Activated T-helper 9 cell treated with anti-CD3 and anti-CD28 coated beads, Interleukin-2, amount 50 U/mL, for 16 hours (primary cell): ENCODE data around the gene UNC5C.

Experiments used
- DNase-seq: peaks from one replicate; pipeline ENCODE4 v3.0.0-alpha.2; 2020; ENCODE audit warnings: low read depth

UNC5C gene

DNA sequence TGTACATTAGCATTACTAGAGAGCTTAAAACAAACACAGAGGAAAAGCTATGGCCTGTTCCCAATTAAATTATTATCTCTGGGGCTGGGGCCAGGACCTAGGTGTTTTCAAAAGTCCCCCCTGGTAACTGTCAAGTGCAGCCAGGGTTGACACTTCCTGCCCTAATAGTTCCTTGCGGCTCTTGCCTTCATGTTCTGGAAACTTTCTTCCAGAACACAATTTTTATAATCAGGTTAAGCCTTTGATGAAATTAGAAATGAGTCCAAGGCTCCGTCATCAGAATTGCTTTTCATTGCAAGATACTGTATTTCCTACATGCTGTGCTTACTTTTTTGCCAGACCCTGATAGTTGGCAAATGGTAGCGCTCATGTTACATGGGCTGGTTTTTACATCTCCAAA lies 229.6 kb downstream of the UNC5C start:
- no peak for DNase-seq

DNA sequence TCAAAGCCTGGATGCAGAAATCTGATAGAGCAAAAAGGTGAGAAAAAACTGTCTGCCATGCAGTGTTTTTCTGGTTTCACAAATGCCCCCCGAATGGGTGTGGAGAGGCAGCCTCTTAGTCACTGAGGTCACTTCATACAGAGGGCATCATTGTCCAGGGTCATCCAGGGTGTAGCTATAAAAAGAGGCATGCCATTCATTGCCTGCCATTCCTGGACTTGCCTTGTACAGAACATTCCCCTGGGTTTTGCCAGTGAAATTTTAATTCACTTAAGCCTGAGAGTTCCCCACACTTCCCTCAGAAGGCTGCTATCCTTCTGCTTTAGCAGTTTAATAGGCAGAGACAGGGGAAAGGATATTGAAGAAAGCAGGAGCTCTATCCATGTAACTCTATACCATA lies 230.3 kb downstream of the UNC5C start:
- DNase-seq = no peak

DNA sequence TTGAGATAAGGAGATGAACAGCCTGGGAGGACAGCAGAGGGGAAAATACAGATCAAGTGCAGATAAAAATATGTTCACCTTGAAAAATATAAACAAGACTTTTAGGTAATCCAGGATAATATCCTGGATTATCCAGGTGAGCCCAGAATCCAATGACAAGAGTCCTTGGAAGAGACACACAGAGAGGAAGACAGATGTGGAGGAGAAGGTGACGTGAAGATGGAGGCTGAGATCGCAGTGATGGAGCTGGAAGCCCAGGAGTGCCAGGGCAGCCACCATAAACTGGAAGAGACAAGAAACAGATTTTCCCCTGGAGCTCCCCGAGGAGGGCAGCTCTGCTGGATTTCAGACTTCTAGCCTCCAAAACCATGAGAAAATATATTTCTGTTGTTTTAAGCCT lies 230.7 kb downstream of the UNC5C start:
- DNase-seq = no peak

DNA sequence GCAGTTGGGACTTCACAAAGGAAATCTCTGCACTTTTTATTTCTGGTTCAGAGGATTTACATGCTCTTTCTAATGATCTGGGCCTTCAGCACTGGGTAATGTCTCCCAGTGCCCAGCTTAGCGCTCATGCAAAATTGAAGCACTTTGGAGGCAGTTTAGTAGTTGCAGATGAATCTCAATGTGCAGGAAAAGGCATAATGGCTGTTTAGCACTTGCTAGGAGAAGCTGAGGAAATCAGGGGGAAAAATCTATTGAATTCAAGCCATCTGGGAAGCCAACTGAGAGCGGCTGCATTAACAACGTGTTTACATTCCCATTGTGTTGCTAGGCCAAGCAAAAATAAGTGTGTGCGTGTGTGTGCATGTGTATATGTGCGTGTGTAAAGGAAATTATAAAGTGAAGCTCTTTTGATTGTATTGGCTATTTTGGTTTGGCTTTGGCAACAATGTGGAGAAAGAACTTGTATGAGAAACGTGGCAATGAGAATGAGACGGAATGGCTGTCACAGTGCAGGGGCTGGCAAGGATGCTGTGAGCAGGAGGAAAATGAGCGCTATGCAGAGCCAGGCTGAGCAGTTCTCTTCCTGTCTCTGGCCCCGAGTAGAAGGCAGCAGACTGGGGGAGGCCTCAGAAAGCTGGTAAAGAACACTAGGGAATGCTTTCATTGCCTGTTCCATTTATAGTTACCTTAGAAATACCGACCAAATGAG lies 231.5 kb downstream of the UNC5C start:
- DNase-seq = no peak

DNA sequence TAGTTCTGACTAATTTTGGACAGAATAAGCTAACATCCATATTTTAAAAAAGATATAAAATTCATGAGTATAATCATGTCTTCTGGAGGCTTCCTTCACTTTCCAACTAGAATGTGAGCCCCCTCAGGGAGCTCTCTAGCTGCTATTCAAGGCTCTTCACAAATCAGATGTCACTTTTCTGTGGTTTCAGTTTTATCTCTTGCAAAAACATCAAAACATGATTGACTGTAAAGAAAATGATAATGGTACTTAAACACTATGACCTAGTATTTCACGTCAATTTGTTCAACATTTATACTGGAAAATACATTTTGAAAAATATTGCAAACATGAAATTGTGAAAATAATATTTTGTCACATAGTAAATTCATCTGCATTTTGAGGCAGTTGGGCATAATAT lies 234.2 kb downstream of the UNC5C start:
- no peak for DNase-seq

DNA sequence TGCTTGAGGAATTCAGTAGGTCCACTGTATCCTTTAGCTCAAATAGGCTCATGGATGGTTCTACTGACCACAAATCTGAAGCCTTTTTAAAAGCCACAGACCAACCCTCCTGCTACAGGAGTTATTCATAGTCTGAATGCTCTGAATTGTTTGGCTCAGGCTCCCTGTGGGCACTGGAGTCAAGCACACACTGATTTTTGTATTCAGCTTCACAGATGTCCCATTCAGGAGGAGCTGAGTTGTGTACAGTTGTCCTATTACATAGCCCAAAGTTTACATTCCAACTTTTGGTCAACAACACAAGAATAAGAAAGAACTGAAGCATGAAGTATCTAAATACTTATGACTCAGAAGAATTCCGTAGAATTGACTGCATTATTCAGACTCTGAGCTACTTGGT lies 243.9 kb downstream of the UNC5C start:
- DNase-seq = no peak

DNA sequence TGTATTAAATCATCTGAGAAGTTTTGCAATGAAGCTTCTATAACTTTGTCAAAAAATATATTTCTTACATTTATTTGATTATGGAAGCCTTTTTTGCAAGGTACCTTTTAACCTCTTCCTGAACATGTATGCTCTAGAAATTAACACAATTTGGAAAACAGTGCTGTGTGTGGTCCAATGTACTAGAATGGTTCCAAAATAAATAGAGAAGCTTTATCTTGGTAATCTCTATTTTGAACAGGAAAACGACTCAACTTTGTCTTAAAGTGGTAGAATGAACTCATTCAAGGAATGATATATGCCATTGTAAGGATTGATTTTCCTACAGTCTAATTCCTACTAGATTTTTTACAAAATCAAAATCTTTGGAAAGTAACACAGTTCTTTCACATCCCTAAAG lies 248.5 kb downstream of the UNC5C start:
- DNase-seq = no peak

DNA sequence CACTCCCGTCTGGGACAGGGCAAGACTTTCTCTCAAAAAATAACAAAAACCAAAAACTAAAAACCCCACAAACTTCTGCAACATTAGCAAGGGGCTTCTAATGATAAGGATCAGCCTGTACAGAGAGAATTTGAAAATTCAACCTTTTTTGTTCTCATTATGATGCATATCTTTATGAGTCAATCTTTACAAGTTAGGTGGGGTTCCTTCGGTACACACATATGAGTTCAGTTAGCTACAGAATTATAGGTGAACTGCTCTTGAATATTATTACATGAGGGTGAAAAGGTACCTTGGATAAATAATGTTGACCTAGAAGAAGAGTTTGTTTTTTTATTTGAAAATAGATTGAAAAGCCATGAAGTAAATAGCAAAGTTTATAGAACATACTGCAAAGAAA lies 252.7 kb downstream of the UNC5C start:
- DNase-seq = no peak

DNA sequence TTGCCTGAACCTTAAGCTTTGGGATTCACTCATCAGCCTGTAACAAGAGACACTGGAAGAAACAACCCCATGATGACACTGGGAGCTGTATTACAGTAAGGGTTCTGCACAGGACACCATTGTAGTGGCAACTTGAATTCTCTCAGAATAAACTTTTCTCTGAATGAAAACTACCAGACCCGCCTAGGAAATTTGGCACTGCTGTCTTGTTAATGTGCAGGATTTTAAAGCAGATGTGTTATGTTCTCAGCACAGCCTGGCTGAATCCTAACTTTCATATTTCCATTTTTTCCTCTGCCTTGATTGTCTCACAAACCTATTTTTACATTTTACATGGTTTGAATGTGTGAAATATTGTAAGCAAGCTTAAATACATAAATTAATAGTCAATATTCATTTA lies 253.6 kb downstream of the UNC5C start:
- no peak for DNase-seq

DNA sequence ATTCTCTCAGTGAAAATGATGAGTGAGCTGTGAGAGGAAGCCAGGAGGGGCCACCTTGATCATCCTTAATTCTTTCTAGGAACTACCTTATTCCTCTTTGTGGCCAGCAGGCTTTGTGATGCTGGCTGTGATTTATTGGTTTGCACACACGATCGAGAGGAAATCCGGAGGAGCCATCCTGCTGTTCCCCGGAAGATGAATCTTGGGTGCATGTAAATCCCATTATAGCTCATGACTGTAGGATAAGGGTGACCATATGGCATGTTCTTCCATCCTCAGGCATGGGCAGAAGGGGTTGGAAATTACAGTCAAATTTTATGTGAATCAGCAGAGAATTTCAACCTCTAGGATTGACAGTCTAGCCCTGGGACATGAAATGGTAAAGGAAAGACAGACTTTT lies 254.5 kb downstream of the UNC5C start:
- no peak for DNase-seq

DNA sequence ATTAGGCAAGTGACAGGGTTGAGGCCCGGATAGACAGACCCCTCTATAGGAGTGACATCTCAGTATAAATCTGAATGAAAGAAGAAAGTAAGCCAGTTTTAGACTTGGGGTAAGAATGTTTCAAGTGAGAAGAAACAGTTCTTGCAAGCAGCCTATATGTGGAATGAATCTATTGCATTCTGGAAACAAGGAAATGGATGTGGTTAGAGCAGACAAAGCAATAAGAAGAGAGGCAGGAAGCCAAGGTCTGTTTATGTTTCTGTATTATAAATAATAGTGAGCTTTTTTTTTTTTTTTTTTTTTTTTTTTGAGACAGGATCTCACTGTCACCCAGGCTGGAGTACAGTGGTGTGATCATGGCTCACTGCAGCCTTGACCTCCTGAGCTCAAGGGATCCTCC lies 255.8 kb downstream of the UNC5C start:
- no peak for DNase-seq

DNA sequence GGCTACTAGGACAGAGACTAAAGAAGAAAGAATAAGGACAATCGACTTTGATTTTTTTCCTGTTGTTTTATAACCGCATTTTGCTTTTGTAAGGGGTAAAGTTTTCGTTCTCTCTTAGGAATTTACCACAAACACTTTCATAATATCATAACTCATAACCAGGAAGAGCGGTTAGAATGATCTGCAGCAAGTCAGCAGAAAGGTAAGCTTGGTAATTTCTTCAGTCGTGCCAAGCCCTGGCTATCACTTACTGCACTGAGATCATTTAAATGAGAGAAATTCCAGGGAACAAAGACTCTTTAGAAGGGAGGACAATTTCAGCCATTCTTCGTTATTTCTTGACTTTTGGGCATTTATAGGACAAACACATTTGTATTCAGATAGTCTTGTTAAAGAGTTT lies 258.1 kb downstream of the UNC5C start:
- no peak for DNase-seq

DNA sequence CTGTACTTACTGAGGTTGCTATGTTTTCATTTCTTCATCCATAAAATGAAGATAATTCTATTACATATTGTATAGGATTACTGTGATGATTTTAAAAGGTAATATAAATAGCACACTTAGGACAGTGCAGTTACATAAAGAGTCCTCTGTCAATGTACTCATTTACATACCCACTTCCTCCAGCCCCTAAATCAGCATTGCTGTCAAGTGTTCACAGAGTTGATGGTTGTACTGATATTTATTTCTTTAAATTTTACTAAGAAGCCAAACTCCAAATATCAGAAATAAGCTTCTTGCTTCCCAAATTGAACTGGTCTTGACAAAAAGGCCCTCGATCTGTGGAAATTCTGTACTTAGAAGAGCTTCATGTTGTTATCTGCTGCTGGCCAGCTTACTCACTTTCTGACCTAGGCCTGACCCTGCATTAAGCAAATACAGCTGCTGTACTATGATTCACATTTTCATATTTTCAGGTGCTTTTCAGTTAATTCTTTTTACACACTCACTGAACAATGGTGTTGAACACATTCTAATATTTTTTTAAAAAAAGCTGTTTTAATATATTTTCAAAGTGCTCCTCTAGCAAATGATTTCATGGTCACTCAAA lies 259.6 kb downstream of the UNC5C start:
- no peak for DNase-seq

DNA sequence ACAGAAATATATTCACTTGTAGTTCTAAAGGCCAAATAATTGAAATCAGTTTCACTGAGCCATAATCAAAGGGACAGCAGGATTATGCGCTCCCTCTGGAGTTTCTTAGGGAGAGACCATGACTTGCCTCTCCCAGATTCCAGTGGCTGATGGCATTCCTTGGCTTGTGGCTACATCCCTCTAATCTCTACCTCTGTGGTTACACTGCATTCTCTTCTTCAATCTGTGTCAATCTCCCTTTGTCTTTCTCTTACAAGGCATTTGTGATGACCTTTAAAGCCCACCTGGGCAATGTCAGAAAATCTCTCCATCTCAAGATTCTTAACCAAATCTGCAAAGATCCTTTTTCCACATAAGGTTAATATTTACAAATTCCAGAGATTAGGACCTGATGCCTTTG lies 260.2 kb downstream of the UNC5C start:
- no peak for DNase-seq

DNA sequence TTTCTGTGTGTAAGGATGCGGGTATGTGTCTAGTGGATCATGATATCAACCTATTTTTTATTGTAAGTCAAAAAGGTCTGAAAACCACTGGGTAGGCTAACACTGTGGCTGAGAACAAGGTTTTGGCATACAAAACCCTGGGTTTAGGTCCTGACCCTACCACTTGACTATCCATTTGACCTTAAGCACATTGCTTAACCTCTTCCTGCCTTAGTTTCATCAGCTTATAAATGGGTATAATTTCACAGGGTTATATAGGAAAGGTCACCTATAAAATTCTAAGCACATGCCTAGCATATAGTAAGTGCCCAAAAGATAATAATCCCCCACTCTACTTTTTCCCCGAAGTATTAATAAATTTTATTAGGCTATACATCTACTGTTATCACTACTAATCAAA lies 263.0 kb downstream of the UNC5C start:
- no peak for DNase-seq

DNA sequence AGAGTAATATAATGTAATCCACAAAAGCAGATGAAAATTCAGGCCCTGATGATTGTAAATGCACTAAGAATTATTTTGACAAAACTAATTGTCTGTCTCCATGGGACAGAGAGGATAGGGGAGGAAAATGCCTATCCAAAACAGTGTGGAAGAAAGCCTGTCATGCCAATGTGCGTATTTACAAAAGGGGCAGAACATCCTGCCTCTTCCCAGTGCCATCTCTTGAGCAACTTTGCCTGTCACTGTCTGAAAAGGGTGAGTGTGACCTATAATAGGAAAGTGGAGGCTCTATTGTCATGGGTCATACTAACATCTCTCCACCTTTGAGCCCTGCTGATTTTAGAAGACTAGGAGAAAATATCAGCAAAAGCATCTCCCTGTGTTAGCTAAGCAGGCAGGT lies 264.1 kb downstream of the UNC5C start:
- no peak for DNase-seq

DNA sequence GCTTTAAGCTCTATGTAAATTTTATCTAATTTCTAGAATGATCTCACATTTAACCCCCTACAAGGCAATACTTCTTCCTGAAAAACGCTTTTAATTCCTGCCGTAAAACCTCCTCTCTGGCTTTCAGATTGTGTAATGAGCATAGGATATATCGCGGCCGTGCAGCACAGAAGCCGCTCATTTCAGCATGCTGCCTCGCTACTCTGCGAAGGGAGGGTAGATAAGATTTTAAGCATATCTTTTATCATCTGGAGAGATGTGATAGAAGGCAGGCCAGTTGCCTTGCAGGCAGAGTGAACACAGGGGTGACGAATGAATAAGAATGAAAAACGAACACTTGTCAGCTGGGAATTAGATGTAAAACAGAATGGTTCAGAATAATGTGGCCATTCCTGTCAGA lies 265.5 kb downstream of the UNC5C start:
- DNase-seq = no peak

DNA sequence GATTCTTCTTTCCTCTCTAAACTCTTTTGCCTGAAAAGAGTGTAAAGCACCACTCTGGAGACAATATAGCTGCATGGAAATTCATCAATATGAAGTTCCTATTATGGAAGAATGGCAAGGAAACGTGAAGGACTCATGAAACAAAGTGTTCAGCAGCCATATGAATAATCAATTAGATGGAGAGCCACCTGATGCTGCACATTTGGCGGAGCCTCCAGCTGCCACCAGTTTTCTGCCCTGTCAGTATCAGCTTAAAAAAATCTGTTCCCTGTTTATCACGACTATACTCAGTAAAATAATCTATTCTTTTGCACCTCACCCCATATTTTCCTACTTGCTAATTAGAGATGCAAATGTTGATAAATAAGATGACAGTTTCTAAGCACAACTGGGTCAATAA lies 276.0 kb downstream of the UNC5C start:
- DNase-seq = no peak

DNA sequence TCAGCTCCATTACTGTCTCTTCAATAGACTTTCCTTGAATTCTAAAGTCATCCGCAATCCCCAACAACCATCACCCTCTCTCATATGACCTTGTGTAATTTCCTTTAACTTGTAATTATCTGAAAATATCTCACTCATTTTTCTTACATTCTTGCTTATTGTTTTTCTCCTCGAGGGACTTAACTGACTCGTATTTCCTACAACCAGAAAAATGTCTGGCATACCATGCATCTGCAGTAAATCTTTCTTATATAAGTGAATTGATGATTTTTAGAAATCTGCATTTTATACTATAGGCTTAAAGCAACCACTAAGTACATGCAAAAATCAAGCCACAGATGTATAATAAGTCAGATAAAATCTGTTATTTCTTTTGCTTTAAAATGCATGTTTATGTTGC lies 276.7 kb downstream of the UNC5C start:
- DNase-seq = no peak

DNA sequence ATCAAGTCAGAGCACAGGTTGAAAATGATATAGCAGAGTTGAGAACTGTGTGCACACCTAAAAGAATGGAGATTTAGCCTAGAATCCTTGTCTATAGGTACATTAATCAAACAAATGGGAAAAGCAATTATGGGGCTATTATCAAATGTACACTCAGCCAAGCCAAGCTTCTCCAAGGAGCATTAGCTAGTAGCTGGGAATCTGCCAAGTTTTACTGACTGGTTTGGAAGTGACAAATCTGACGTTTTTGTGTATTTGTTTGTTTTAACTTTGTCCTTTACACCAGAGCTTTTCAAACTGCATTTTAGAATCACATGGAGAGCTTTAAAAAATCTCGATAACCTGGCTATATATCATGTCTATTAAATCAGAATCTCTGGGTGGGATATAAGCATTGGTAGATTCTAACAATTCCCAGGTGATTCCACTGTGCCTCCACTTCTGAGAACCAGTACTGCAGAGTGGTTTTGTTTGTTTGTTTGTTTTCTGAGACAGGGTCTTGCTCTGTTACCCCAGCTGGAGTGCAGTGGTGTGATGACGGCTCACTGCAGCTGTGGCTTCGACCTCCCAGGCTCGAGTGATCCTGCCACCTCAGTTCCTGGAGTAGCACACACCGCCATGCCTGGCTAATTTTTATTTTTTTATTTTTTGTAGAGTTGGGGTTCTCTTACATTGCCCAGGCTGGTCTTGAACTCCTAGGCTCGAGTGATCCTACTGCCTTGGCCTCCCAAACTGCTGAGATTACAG lies 279.8 kb downstream of the UNC5C start:
- DNase-seq = no peak

DNA sequence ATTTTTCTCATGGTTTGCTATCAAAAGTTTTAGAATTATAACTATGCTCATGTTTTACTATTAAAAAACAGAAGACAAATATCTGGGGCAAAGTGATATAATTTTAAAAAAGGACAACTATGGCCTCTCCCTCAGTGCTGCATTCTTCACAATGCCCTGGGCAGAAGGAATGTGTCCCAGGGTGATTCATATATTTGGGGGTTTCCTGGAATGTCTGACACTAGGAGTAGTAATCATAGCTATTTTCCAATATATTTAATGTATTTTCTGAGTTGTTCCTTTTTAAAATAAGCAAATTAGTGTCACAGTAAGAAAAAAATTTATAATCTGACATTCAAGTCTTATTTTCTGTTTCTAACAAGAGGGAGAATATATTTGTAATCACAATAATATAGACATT lies 281.7 kb downstream of the UNC5C start:
- DNase-seq = no peak

DNA sequence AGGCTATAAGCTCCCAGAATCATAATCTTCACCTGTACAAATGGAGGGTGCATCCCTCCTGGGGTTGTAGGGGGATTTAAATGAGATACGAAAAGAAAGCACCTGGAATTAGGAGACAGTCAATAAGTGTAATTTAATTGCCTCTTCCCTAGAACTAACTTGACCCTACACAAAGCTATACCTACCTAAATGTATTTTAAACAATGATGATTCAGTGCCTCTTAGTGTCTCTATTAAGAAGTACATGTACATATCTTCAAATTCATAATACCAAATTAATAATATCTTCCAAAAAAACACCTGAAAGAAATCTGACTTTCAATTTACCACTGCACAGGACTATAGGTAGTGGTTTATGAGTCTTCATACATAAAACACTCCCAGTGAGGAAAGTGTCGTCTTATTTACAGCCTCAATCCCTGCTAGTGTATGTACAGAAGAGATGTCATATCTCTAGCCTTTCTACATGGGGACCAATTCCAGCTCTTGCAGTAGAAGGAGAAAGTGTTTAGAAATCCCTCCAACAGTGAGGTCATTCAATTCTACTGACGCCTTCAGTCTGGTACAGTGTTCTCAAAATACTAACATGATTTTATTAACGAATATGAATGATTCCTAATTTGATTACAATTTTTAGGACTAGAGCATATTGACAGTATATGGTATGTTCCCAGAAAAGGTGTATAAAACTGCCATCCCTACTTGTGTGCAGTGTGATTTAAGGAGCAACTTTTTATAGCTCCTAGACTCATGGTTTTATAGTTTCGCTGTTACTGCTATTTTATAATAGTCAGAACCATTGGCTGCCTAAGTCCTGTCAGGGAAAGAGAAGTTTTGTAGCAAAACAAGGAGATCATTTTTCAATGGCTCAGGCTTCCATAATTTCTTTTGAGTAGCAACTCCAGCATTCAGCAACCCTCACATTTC lies 282.7 kb downstream of the UNC5C start:
- DNase-seq = no peak

DNA sequence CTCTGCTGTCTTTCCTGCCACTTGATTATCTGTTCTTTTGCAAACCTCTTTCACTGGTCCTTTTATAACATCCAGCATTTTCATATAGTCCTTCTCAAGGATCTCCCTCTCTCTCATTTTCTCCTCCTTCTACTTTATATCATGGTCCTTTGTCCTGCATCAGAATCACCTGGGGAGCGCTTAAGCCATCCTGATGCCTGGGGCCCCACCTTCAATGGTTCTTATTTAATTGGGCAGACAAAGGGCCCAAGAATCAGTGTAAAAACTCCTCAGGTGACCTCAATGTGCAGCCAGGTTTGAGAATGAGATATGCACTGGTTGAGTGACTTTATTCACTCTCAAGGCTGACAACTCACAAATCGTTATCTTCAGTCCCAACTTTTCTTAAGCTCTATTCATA lies 283.9 kb downstream of the UNC5C start:
- no peak for DNase-seq
